ENCODE results near the gene MACROD2. TPM values are rescaled to one million over a fixed set of nuclear protein-coding genes. Genes with fewer than 3 reads are reported as not detected.
"Not testable (repeated sequence)": the region's sequence is repeated elsewhere in the genome, so short reads cannot be mapped to it uniquely, and the experiment has no call there.

The MACROD2 gene
- total and polyA plus RNA-seq, 2 experiments from 2014 or later: 2.8 to 4.3 TPM

GRCh38 chr20:14979453-14979986, 984.2 kb downstream of the MACROD2 start (continued):
- no peak for TF ChIP-seq ZNF462 (CRISPR knock-in tag; IDR thresholded peaks at IDR 0.05)
- TF ChIP-seq POLR2AphosphoS5 (IDR thresholded peaks at IDR 0.05; ENCODE audit: low read depth): no peak
- no peak for TF ChIP-seq JUNB (IDR thresholded peaks at IDR 0.05; ENCODE audit: unreplicated experiment)
- no peak for TF ChIP-seq EZH2phosphoT487 (IDR thresholded peaks at IDR 0.05; ENCODE audit: unreplicated experiment)
- no peak for TF ChIP-seq EZH2 (IDR thresholded peaks at IDR 0.05; ENCODE audit: low read depth, unreplicated experiment)
- no peak for TF ChIP-seq CREB1 (CRISPR knock-in tag; IDR thresholded peaks at IDR 0.05; ENCODE audit: low read depth)

GRCh38 chr20:14981486-14981885, 986.2 kb downstream of the MACROD2 start:
- H3K36me3 ChIP-seq (ENCODE audit: insufficient read depth); H3K4me1 Mint-ChIP-seq; H3K4me3 Mint-ChIP-seq; H3K27me3 ChIP-seq (ENCODE audit: insufficient read depth); H3K9me2 ChIP-seq (ENCODE audit: insufficient read depth); H3F3A ChIP-seq (replicated peaks; ENCODE audit: low read depth); H3K27ac Mint-ChIP-seq; H3K4me3 ChIP-seq; H3K4me2 ChIP-seq; H2AFZ ChIP-seq; H3K27ac ChIP-seq (ENCODE audit: low read depth); H3K27me3 Mint-ChIP-seq (ENCODE audit: insufficient read depth, low read depth, poor library complexity); H4K20me1 ChIP-seq (replicated peaks; ENCODE audit: insufficient read depth); ATAC-seq; H3K4me1 ChIP-seq (ENCODE audit: insufficient read depth); H3K79me2 ChIP-seq (replicated peaks; ENCODE audit: insufficient read depth); DNase-seq (ENCODE audit: low spot score): not testable (repeated sequence)
- peaks cover 40% of the 10 kb centered on the region for H3K9me3 Mint-ChIP-seq
- peaks cover 27% of the 10 kb centered on the region for H3K36me3 Mint-ChIP-seq (ENCODE audit: low read depth)

- H3K4me2 ChIP-seq; H3K36me3 ChIP-seq (ENCODE audit: insufficient read depth); H2AFZ ChIP-seq; H3K27me3 ChIP-seq (ENCODE audit: insufficient read depth); H3K4me1 Mint-ChIP-seq; H3K27ac ChIP-seq (ENCODE audit: low read depth); ATAC-seq; H3K4me1 ChIP-seq (ENCODE audit: insufficient read depth); H3K79me2 ChIP-seq (replicated peaks; ENCODE audit: insufficient read depth); H3K4me3 Mint-ChIP-seq; H3K4me3 ChIP-seq; H3K27ac Mint-ChIP-seq; DNase-seq (ENCODE audit: low spot score); H3K27me3 Mint-ChIP-seq (ENCODE audit: insufficient read depth, low read depth, poor library complexity); H3K9me2 ChIP-seq (ENCODE audit: insufficient read depth); H3F3A ChIP-seq (replicated peaks; ENCODE audit: low read depth); H4K20me1 ChIP-seq (replicated peaks; ENCODE audit: insufficient read depth): not testable (repeated sequence)
- Mint-ChIP-seq H3K36me3 (ENCODE audit: low read depth) (peaks cover 27% of the 10 kb centered on the region), H3K9me3 (peaks cover 40% of the 10 kb centered on the region)
These were observed 987.0 kb downstream of the MACROD2 start for GRCh38 chr20:14982324-14982723.

Data from GM23338 (cell line).